GM12892 (cell line): ENCODE results near the gene SHROOM3.

Experiments used
- POLR2A ChIP-seq: IDR thresholded peaks from 2 replicates; pipeline ENCODE4 v1.6.1; 2011; ENCODE audit warnings: low read depth, low read length, control low read depth
- POLR2AphosphoS5 ChIP-seq: IDR thresholded peaks from 2 replicates; pipeline ENCODE4 v1.6.1; 2011; ENCODE audit warnings: low read depth, low read length, control low read depth
- TAF1 ChIP-seq: IDR thresholded peaks from 2 replicates; pipeline ENCODE4 v1.6.1; 2011; ENCODE audit warnings: low read depth, mild to moderate bottlenecking, control low read depth, low read length, borderline replicate concordance

- TF ChIP-seq POLR2A (no peak), POLR2AphosphoS5 (no peak), TAF1 (no peak)
Observed at GRCh38 chr4:76802236-76803021, 367.4 kb downstream of the SHROOM3 start.
